B cell (primary cell): ENCODE results near the gene MAPT.

Source experiments
- EZH2 ChIP-seq: IDR thresholded peaks from 2 replicates; pipeline ENCODE4 v1.6.1; 2012; ENCODE audit warnings: borderline replicate concordance, low read depth, mild to moderate bottlenecking, moderate library complexity, low read length; ENCODE audit not compliant: insufficient read depth, poor library complexity, severe bottlenecking
- TF ChIP-seq, protein P1 (sequence below): fragments of 200-600 bp; IDR thresholded peaks from one replicate; pipeline ENCODE4 v1.8.0; 2022; ENCODE audit warnings: antibody characterized with exemption, mild to moderate bottlenecking

DNA sequence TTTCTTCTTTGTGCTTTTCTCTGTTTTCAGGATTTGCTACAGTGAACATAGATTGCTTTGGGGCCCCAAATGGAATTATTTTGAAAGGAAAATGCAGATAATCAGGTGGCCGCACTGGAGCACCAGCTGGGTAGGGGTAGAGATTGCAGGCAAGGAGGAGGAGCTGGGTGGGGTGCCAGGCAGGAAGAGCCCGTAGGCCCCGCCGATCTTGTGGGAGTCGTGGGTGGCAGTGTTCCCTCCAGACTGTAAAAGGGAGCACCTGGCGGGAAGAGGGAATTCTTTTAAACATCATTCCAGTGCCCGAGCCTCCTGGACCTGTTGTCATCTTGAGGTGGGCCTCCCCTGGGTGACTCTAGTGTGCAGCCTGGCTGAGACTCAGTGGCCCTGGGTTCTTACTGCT lies 105.9 kb downstream of the MAPT start:
- no peak for TF ChIP-seq EZH2
- TF ChIP-seq, protein P1, sequence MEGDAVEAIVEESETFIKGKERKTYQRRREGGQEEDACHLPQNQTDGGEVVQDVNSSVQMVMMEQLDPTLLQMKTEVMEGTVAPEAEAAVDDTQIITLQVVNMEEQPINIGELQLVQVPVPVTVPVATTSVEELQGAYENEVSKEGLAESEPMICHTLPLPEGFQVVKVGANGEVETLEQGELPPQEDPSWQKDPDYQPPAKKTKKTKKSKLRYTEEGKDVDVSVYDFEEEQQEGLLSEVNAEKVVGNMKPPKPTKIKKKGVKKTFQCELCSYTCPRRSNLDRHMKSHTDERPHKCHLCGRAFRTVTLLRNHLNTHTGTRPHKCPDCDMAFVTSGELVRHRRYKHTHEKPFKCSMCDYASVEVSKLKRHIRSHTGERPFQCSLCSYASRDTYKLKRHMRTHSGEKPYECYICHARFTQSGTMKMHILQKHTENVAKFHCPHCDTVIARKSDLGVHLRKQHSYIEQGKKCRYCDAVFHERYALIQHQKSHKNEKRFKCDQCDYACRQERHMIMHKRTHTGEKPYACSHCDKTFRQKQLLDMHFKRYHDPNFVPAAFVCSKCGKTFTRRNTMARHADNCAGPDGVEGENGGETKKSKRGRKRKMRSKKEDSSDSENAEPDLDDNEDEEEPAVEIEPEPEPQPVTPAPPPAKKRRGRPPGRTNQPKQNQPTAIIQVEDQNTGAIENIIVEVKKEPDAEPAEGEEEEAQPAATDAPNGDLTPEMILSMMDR: no peak
